ENCODE data around the gene DMWD.
A peak's percentile ranks its signal among the peaks of the same experiment; 100 is the strongest.
"Not testable (repeated sequence)": the region's sequence is repeated elsewhere in the genome, so short reads cannot be mapped to it uniquely, and the experiment has no call there.

The DMWD gene

GRCh38 chr19:45768655-45768983 is 24.0 kb downstream of the DMWD start:
- no peak for DNase-seq

GRCh38 chr19:45767881-45768654 is 24.6 kb downstream of the DMWD start:
- DNase-seq = peak in 1 of 2 experiments; percentile 34

- DNase-seq = no peak
These were observed 25.2 kb downstream of the DMWD start for GRCh38 chr19:45767410-45767880.

GRCh38 chr19:45766869-45767346 is 25.7 kb downstream of the DMWD start:
- DNase-seq = no peak

- no peak for DNase-seq
These were observed 26.3 kb downstream of the DMWD start for GRCh38 chr19:45766296-45766868.

- no peak for DNase-seq
These were observed 26.8 kb downstream of the DMWD start for GRCh38 chr19:45765702-45766295.

- DNase-seq = no peak
These were observed 27.5 kb downstream of the DMWD start for GRCh38 chr19:45764945-45765701.

GRCh38 chr19:45764475-45764874 is 28.2 kb downstream of the DMWD start:
- DNase-seq = no peak

- no peak for DNase-seq
These were observed 28.9 kb downstream of the DMWD start for GRCh38 chr19:45763691-45764294.

GRCh38 chr19:45762870-45763631 is 29.6 kb downstream of the DMWD start:
- DNase-seq = no peak

GRCh38 chr19:45761714-45762113 is 30.9 kb downstream of the DMWD start:
- DNase-seq = no peak

GRCh38 chr19:45758921-45759320 is 33.7 kb downstream of the DMWD start:
- DNase-seq = no peak

GRCh38 chr19:45757695-45758094 is 35.0 kb downstream of the DMWD start:
- DNase-seq = no peak

- no peak for DNase-seq
These were observed 38.3 kb downstream of the DMWD start for GRCh38 chr19:45754323-45754722.

- DNase-seq = no peak
These were observed 39.1 kb downstream of the DMWD start for GRCh38 chr19:45753548-45753947.

GRCh38 chr19:45752639-45753038 is 40.0 kb downstream of the DMWD start:
- no peak for DNase-seq

- not testable (repeated sequence) for DNase-seq
These were observed 41.2 kb downstream of the DMWD start for GRCh38 chr19:45751483-45751882.

- DNase-seq = no peak
These were observed 45.1 kb downstream of the DMWD start for GRCh38 chr19:45747513-45747912.

GRCh38 chr19:45746866-45747265 is 45.8 kb downstream of the DMWD start:
- no peak for DNase-seq

GRCh38 chr19:45745606-45746005 is 47.0 kb downstream of the DMWD start:
- DNase-seq = no peak

GRCh38 chr19:45742969-45743368 is 49.7 kb downstream of the DMWD start:
- DNase-seq = no peak

All from NCI-H1930 (cell line).